Endothelial cell of umbilical vein (primary cell): ENCODE data around the gene PLIN5. TPM values are rescaled to one million over a fixed set of nuclear protein-coding genes. Genes with fewer than 3 reads are reported as not detected.

Experiments used
- BruUV-seq: library from RNA; stranded (reverse); fragments of 400-500 nt; replicated peaks from 2 replicates; lab custom pipeline; 2021; lab: Mats Ljungman, UMichigan
- CTCF ChIA-PET: fragments of 300-600, 350-600 bp; sonication (Branson Sonifier 250); formaldehyde crosslinking; loops from one replicate; lab custom pipeline; 2021; ENCODE audit warnings: antibody characterized with exemption, inconsistent platforms; lab: Charles Lee
- POLR2A ChIA-PET: fragments of 300-600, 350-600 bp; sonication (Branson Sonifier 250); formaldehyde crosslinking; loops from one replicate; lab custom pipeline; 2021; ENCODE audit warnings: antibody characterized with exemption, inconsistent platforms; lab: Charles Lee
- DNase-seq: peaks from one replicate; pipeline ENCODE4 v3.0.0-alpha.2; 2011; ENCODE audit warnings: low read depth, low spot score
- FAIRE-seq: peaks from 2 replicates; lab custom pipeline; 2011; peaks lifted over from hg19 to GRCh38; lab: Jason Lieb, UNC
- H2AFZ ChIP-seq: 2 replicates; pipeline ENCODE4 v1.6.0; 2012; ENCODE audit warnings: low read depth, low read length, control low read depth, inconsistent platforms
- H3K27ac ChIP-seq: 2 replicates; pipeline ENCODE4 v1.5.1; 2011; ENCODE audit warnings: low read depth, mild to moderate bottlenecking, control low read depth, low read length, moderate library complexity; ENCODE audit not compliant: insufficient read depth
- H3K27me3 ChIP-seq, 2 experiments: 2 replicates each; pipeline versions ENCODE4 v1.6.0 to v1.6.1; 2011; ENCODE audit warnings: low read length in 2 of 2, mixed read lengths in 1 of 2; ENCODE audit not compliant: control insufficient read depth in 2 of 2, insufficient read depth in 2 of 2
- H3K36me3 ChIP-seq, 2 experiments: 2 replicates in 1 of 2; 3 replicates in 1 of 2; pipeline ENCODE4 v1.5.1; 2011; ENCODE audit warnings: low read length in 2 of 2, mild to moderate bottlenecking in 1 of 2, moderate library complexity in 1 of 2; ENCODE audit not compliant: control insufficient read depth in 2 of 2, insufficient read depth in 2 of 2; ENCODE audit errors: extremely low read depth in 1 of 2
- H3K4me1 ChIP-seq: 3 replicates; pipeline ENCODE4 v1.5.1; 2011; ENCODE audit warnings: mild to moderate bottlenecking, low read length; ENCODE audit not compliant: control insufficient read depth, insufficient read depth; ENCODE audit errors: extremely low read depth
- H3K4me2 ChIP-seq: 2 replicates; pipeline ENCODE4 v1.6.1; 2011; ENCODE audit warnings: low read length, control low read depth, mixed read lengths; ENCODE audit not compliant: insufficient read depth
- H3K4me3 ChIP-seq, 3 experiments: fragments of 200-600 bp in 1 of 3; sonication (generic), shearing (Covaris generic) in 1 of 3; replicated peaks in 1 of 3; 2 replicates each; pipeline ENCODE4 v1.5.1; 2011 to 2016; ENCODE audit warnings: control low read depth in 3 of 3, low read length in 3 of 3, mild to moderate bottlenecking in 2 of 3, inconsistent platforms in 1 of 3, low read depth in 1 of 3, moderate library complexity in 1 of 3; ENCODE audit not compliant: insufficient read depth in 1 of 3
- H3K79me2 ChIP-seq: 2 replicates; pipeline ENCODE4 v1.6.0; 2012; ENCODE audit warnings: low read length, inconsistent platforms; ENCODE audit not compliant: control insufficient read depth, insufficient read depth
- H3K9ac ChIP-seq: replicated peaks from 2 replicates; pipeline ENCODE3; 2011; ENCODE audit warnings: low read length, control low read depth; ENCODE audit not compliant: insufficient read depth; ENCODE audit errors: extremely low read depth
- H3K9me1 ChIP-seq: replicated peaks from 3 replicates; pipeline ENCODE4 v1.6.0; 2011; ENCODE audit warnings: mild to moderate bottlenecking, low read length; ENCODE audit not compliant: control insufficient read depth, insufficient read depth; ENCODE audit errors: extremely low read depth
- H3K9me3 ChIP-seq: replicated peaks from 2 replicates; pipeline ENCODE4 v1.5.1; 2012; ENCODE audit warnings: low read length, inconsistent platforms; ENCODE audit not compliant: control insufficient read depth, insufficient read depth
- H4K20me1 ChIP-seq: replicated peaks from 2 replicates; pipeline ENCODE3; 2011; ENCODE audit warnings: mild to moderate bottlenecking, low read length; ENCODE audit not compliant: control insufficient read depth, insufficient read depth; ENCODE audit errors: extremely low read depth
- EZH2 ChIP-seq: IDR thresholded peaks from 2 replicates; pipeline ENCODE4 v1.6.1; 2012; ENCODE audit warnings: borderline replicate concordance, low read depth, mild to moderate bottlenecking, moderate library complexity, low read length, inconsistent platforms; ENCODE audit not compliant: severe bottlenecking
- FOS ChIP-seq: IDR thresholded peaks from 2 replicates; pipeline ENCODE4 v1.6.1; 2011; ENCODE audit warnings: mild to moderate bottlenecking, low read length, moderate library complexity, borderline replicate concordance; ENCODE audit not compliant: insufficient read depth
- GATA2 ChIP-seq: IDR thresholded peaks from 2 replicates; pipeline ENCODE4 v1.7.0; 2011; ENCODE audit warnings: low read depth, mild to moderate bottlenecking, moderate library complexity, mixed read lengths, low read length; ENCODE audit not compliant: insufficient read length, insufficient read depth
- JUN ChIP-seq: IDR thresholded peaks from 2 replicates; pipeline ENCODE4 v1.6.1; 2011; ENCODE audit warnings: borderline replicate concordance, low read depth; ENCODE audit not compliant: insufficient read length, insufficient read depth
- MAX ChIP-seq: IDR thresholded peaks from 2 replicates; pipeline ENCODE4 v1.6.1; 2011; ENCODE audit not compliant: insufficient read depth, insufficient read length
- MYC ChIP-seq: IDR thresholded peaks from one replicate; pipeline ENCODE4 v1.6.1; 2011; ENCODE audit warnings: mild to moderate bottlenecking, low read depth, low read length
- POLR2A ChIP-seq: IDR thresholded peaks from 2 replicates; pipeline ENCODE4 v1.6.1; 2012; ENCODE audit warnings: low read depth, mild to moderate bottlenecking, control low read depth, low read length
- POLR2AphosphoS5 ChIP-seq: IDR thresholded peaks from 2 replicates; pipeline ENCODE4 v1.6.1; 2012; ENCODE audit warnings: low read depth, mild to moderate bottlenecking, control low read depth, low read length, moderate library complexity; ENCODE audit not compliant: insufficient read depth
- dilution Hi-C: fragments of 300-500 bp; cut with MboI; formaldehyde crosslinking; loops from one replicate; pipeline ENCODE4 v1.15.0; 2019; ENCODE audit warnings: low sequenced_read_pairs; ENCODE audit not compliant: extremely low pct_ligation_motif_present
- intact Hi-C: fragments of 100-400 bp; cut with micrococcal nuclease; formaldehyde crosslinking; loops from one replicate; pipeline ENCODE4 v1.10.0; 2022
- polyA plus RNA-seq, 4 experiments: library from polyadenylated mRNA; depleted of rRNA in 3 of 4; stranded (reverse) in 3 of 4; unstranded in 1 of 4; fragments of >200 nt; gene quantifications; 2 replicates each; pipeline versions ENCODE4 v1.2.1 to v1.2.3, GENCODE V29; 2011 to 2012; ENCODE audit warnings: missing spikeins in 1 of 4
- total RNA-seq: library from RNA; stranded (reverse); gene quantifications from 2 replicates; pipeline ENCODE4 v1.2.3, GENCODE V29; 2021

The PLIN5 gene
- total and polyA plus RNA-seq, 2 donors (not counting 3 experiments of a cell fraction or from before 2014, with no cell fraction given): 0.17 to 0.24 TPM

- ChIA-PET CTCF (interaction anchor here (0.6 to 1.4 kb wide), 4 partner anchors 17 to 121 kb away, joined by 3 to 6 read pairs (median 4); no protein-coding TSS in a partner anchor), POLR2A (no interaction called here)
- Histone ChIP-seq H3K27ac (no peak overlapping the region), H3K79me2 (peaks cover 27% of the 10 kb centered on the region), H3K4me3 (peak overlapping the region; percentile 6 to 42 (median 32)), H2AFZ (peak overlapping the region; percentile 10), H3K9ac (no peak overlapping the region), H3K4me2 (peak overlapping the region; percentile 62), H3K36me3 (peaks cover 9 to 19% of the 10 kb centered on the region in 2 experiments), H3K4me1 (peaks cover 12% of the 10 kb centered on the region), H3K9me1 (no peaks in the 10 kb centered on the region), H3K27me3 (no peaks in the 10 kb centered on the region), H4K20me1 (no peaks in the 10 kb centered on the region), H3K9me3 (no peaks in the 10 kb centered on the region)
- dilution Hi-C loops (no loop called here), intact Hi-C loops (loop anchor here (5.0 kb wide), 1 partner anchor 163 kb away; the partner anchor contains the start of gene TNFAIP8L1)
- FAIRE-seq: peak; percentile 26
- TF ChIP-seq JUN: no peak
- TF ChIP-seq FOS: no peak
- no peak for TF ChIP-seq POLR2A
- TF ChIP-seq POLR2AphosphoS5: no peak
- TF ChIP-seq EZH2: no peak
- TF ChIP-seq GATA2: no peak
- TF ChIP-seq MAX: no peak
- TF ChIP-seq MYC: no peak
- DNase-seq: no peak
- BruUV-seq: no TSS peak
Observed at GRCh38 chr19:4473763-4474513, 61.1 kb downstream of the PLIN5 start.
